SK-N-SH (cell line): ENCODE results near the gene SLC2A11. TPM values are rescaled to one million over a fixed set of nuclear protein-coding genes. Genes with fewer than 3 reads are reported as not detected.
A peak's percentile ranks its signal among the peaks of the same experiment; 100 is the strongest.

Experiments
- CTCF ChIA-PET: fragments of 300-600, 350-600 bp; formaldehyde crosslinking; extraction: SDS; loops from one replicate; lab custom pipeline; 2021; lab: Yijun Ruan, JAX
- POLR2A ChIA-PET: fragments of 350-600 bp; sonication (Branson Sonifier 250); formaldehyde crosslinking; extraction: SDS; loops from one replicate; lab custom pipeline; 2020; ENCODE audit warnings: antibody characterized with exemption, inconsistent platforms; lab: Yijun Ruan, JAX
- DNase-seq: peaks from one replicate; pipeline ENCODE4 v3.0.0; 2012
- H2AFZ ChIP-seq: fragments of 200-600 bp; sonication (generic); 2 replicates; pipeline ENCODE4 v1.8.1; 2016; ENCODE audit warnings: antibody characterized with exemption, mild to moderate bottlenecking, low read depth
- H3F3A ChIP-seq: fragments of 200-600 bp; sonication (generic); replicated peaks from 2 replicates; pipeline ENCODE3; 2016; ENCODE audit warnings: antibody characterized with exemption, mild to moderate bottlenecking; ENCODE audit not compliant: insufficient read depth
- H3K27ac ChIP-seq, 2 experiments: fragments of 200-500 bp in 1 of 2; fragments of 200-600 bp in 1 of 2; sonication (Bioruptor generic) in 1 of 2; sonication (generic), shearing (Covaris generic) in 1 of 2; 2 replicates each; pipeline versions ENCODE4 v1.5.1 to v1.6.1; 2014 to 2016; ENCODE audit warnings: low read depth in 2 of 2, inconsistent platforms in 1 of 2, low read length in 1 of 2, mild to moderate bottlenecking in 1 of 2, mixed read lengths in 1 of 2
- H3K27me3 ChIP-seq: fragments of 200-600 bp; sonication (generic), shearing (Covaris generic); 2 replicates; pipeline ENCODE4 v1.6.1; 2016; ENCODE audit warnings: mixed run types; ENCODE audit not compliant: insufficient read depth
- H3K36me3 ChIP-seq, 2 experiments: fragments of 200-500 bp in 1 of 2; fragments of 200-600 bp in 1 of 2; sonication (Bioruptor generic) in 1 of 2; sonication (generic) in 1 of 2; replicated peaks in 1 of 2; 2 replicates each; pipeline versions ENCODE3 to v1.5.1; 2014 to 2016; ENCODE audit warnings: low read length in 1 of 2, mild to moderate bottlenecking in 1 of 2; ENCODE audit not compliant: insufficient read depth in 2 of 2, control insufficient read depth in 1 of 2
- H3K4me1 ChIP-seq, 2 experiments: fragments of 200-500 bp in 1 of 2; fragments of 200-600 bp in 1 of 2; sonication (Bioruptor generic) in 1 of 2; sonication (generic), shearing (Covaris generic) in 1 of 2; 2 replicates each; pipeline versions ENCODE4 v1.5.1 to v1.6.1; 2014 to 2016; ENCODE audit warnings: low read depth in 1 of 2, low read length in 1 of 2, mixed run types in 1 of 2; ENCODE audit not compliant: insufficient read depth in 2 of 2, control insufficient read depth in 1 of 2
- H3K4me2 ChIP-seq: fragments of 200-600 bp; sonication (generic), shearing (Covaris generic); 2 replicates; pipeline ENCODE4 v1.6.1; 2017; ENCODE audit warnings: mixed run types
- H3K4me3 ChIP-seq, 2 experiments: fragments of 200-500 bp in 1 of 2; fragments of 200-600 bp in 1 of 2; sonication (Bioruptor generic) in 1 of 2; sonication (generic), shearing (Covaris generic) in 1 of 2; 2 replicates each; pipeline versions ENCODE4 v1.5.1 to v1.8.1; 2014 to 2016; ENCODE audit warnings: low read depth in 2 of 2, inconsistent platforms in 1 of 2, low read length in 1 of 2, mild to moderate bottlenecking in 1 of 2, mixed read lengths in 1 of 2, moderate library complexity in 1 of 2
- H3K79me2 ChIP-seq: fragments of 200-600 bp; sonication (generic); 2 replicates; pipeline ENCODE4 v1.8.1; 2017; ENCODE audit warnings: mild to moderate bottlenecking; ENCODE audit not compliant: insufficient read depth
- H3K9ac ChIP-seq: fragments of 200-600 bp; sonication (generic); 2 replicates; pipeline ENCODE4 v1.6.1; 2017; ENCODE audit warnings: mixed run types
- H3K9me2 ChIP-seq: fragments of 200-600 bp; sonication (generic); 2 replicates; pipeline ENCODE4 v1.6.1; 2017; ENCODE audit warnings: mixed run types
- H3K9me3 ChIP-seq: fragments of 200-600 bp; sonication (generic); 2 replicates; pipeline ENCODE4 v1.6.1; 2017; ENCODE audit warnings: mixed run types, mild to moderate bottlenecking, moderate library complexity
- H4K20me1 ChIP-seq: fragments of 200-600 bp; sonication (generic); 2 replicates; pipeline ENCODE4 v1.6.1; 2017; ENCODE audit warnings: mild to moderate bottlenecking, mixed run types; ENCODE audit not compliant: insufficient read depth
- CHD2 ChIP-seq: fragments of 150-350 bp; IDR thresholded peaks from 2 replicates; pipeline ENCODE4 v1.6.1; 2018; ENCODE audit warnings: low read length; ENCODE audit not compliant: partially characterized antibody
- ELF1 ChIP-seq: IDR thresholded peaks from 2 replicates; pipeline ENCODE4 v1.4.0; 2012
- EZH2phosphoT487 ChIP-seq: fragments of 200-600 bp; sonication (generic); IDR thresholded peaks from 2 replicates; pipeline ENCODE4 v1.6.1; 2017; ENCODE audit warnings: low read depth, mixed run types, mild to moderate bottlenecking, antibody characterized with exemption, moderate library complexity, borderline replicate concordance
- FOSL2 ChIP-seq: IDR thresholded peaks from 2 replicates; pipeline ENCODE4 v1.4.0; 2012; ENCODE audit warnings: low read depth, mild to moderate bottlenecking, moderate library complexity, borderline replicate concordance
- FOXJ3 ChIP-seq: sonication (generic); formaldehyde crosslinking; IDR thresholded peaks from 2 replicates; pipeline ENCODE4 v1.5.1; 2020; ENCODE audit warnings: mild to moderate bottlenecking, missing genetic modification reagents
- FOXM1 ChIP-seq: IDR thresholded peaks from 2 replicates; pipeline ENCODE4 v1.4.0; 2012; ENCODE audit warnings: low read depth, mild to moderate bottlenecking
- GABPA ChIP-seq: IDR thresholded peaks from 2 replicates; pipeline ENCODE4 v1.4.0; 2012; ENCODE audit warnings: low read depth, mild to moderate bottlenecking
- GATA2 ChIP-seq: sonication (generic); formaldehyde crosslinking; IDR thresholded peaks from 2 replicates; pipeline ENCODE4 v1.5.0; 2020; ENCODE audit warnings: mild to moderate bottlenecking, missing genetic modification reagents
- IRF3 ChIP-seq: fragments of 150-350 bp; IDR thresholded peaks from 2 replicates; pipeline ENCODE4 v1.6.1; 2016; ENCODE audit warnings: mild to moderate bottlenecking, low read depth, low read length
- JUND ChIP-seq: IDR thresholded peaks from 2 replicates; pipeline ENCODE4 v1.4.0; 2012
- MAX ChIP-seq: IDR thresholded peaks from 2 replicates; pipeline ENCODE4 v1.4.0; 2012; ENCODE audit warnings: low read depth
- MEF2A ChIP-seq: IDR thresholded peaks from 2 replicates; pipeline ENCODE4 v1.4.0; 2012; ENCODE audit warnings: low read depth, borderline replicate concordance
- NFIC ChIP-seq: IDR thresholded peaks from 2 replicates; pipeline ENCODE4 v1.4.0; 2012; ENCODE audit warnings: borderline replicate concordance
- NRF1 ChIP-seq: IDR thresholded peaks from 2 replicates; pipeline ENCODE4 v1.6.1; 2012; ENCODE audit warnings: low read depth, mild to moderate bottlenecking, low read length
- REST ChIP-seq: IDR thresholded peaks from 2 replicates; pipeline ENCODE4 v1.6.1; 2012; ENCODE audit warnings: mild to moderate bottlenecking, low read depth, low read length, moderate library complexity
- TAF1 ChIP-seq: IDR thresholded peaks from 2 replicates; pipeline ENCODE4 v1.6.1; 2012; ENCODE audit warnings: low read depth, mild to moderate bottlenecking, low read length, moderate library complexity, borderline replicate concordance
- YY1 ChIP-seq: IDR thresholded peaks from 2 replicates; pipeline ENCODE4 v1.4.0; 2012; ENCODE audit warnings: low read depth, mild to moderate bottlenecking
- WGBS: methylation state at CpG from one replicate; pipeline ENCODE4 v1.1.6; 2017; ENCODE audit warnings: low lambda C conversion rate; 5-methylcytosine and 5-hydroxymethylcytosine counted together
- polyA plus RNA-seq, 3 experiments: library from polyadenylated mRNA; depleted of rRNA; stranded (reverse); fragments of >200 nt; gene quantifications; 2 replicates each; pipeline ENCODE4 v1.2.3, GENCODE V29; 2012
- TF ChIP-seq, protein P1 (sequence below): fragments of 200-600 bp; sonication (generic); IDR thresholded peaks from 2 replicates; pipeline ENCODE4 v1.6.1; 2017; ENCODE audit warnings: antibody characterized with exemption, mild to moderate bottlenecking, moderate library complexity

Gene SLC2A11
- polyA plus RNA-seq, 1 of the 3 experiments (the other 2 are of a cell fraction) = 21.8 TPM

DNA sequence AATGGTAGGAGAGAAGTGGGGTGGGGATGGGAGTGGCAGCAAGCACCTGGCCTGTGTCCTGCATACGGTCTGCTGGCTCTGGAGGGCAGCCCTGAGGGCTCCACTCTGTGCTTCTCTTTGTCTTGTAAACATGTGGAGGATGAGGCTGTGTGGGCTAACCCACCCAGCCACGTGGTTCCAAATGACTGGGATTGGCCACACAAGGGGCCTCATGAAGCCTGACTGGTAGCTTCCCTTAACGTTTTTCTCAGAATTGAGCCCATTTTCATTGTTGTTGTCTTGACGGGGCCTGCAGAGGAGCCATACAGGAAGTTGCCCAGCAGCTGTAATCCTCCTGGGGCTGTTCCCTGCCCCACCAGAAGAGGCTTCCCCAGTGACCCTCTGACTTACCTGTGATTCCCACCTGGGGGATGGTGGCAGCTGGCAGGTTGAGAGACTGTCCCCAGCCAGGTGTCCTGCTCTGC, 36.9 kb upstream of the SLC2A11 start:
- peak; percentile 12 for DNase-seq
- Histone ChIP-seq H3K79me2 (0 out of 2 replicates have a peak, but pooled peaks cover 3% of the 10 kb centered on the region), H3K27ac (no peak overlapping the region; a peak in 1 of 4 replicates), H3K4me2 (no peak overlapping the region), H3K4me1 (peaks cover 0 to 36% of the 10 kb centered on the region in 2 experiments; a peak in 1 of 4 replicates), H2AFZ (no peak overlapping the region), H3K9me3 (no peaks in the 10 kb centered on the region), H3K27me3 (no peaks in the 10 kb centered on the region), H3K4me3 (no peak overlapping the region), H3K9me2 (no peaks in the 10 kb centered on the region), H4K20me1 (no peaks in the 10 kb centered on the region), H3F3A (no peaks in the 10 kb centered on the region), H3K9ac (no peak overlapping the region), H3K36me3 (peaks cover 35 to 40% of the 10 kb centered on the region in 2 experiments)
- WGBS = 74% methylated on average over 4 of the region's 4 CpGs
- TF ChIP-seq NFIC (no peak), GATA2 (CRISPR knock-in tag) (no peak), NRF1 (no peak), JUND (no peak), TAF1 (no peak), FOXJ3 (CRISPR knock-in tag) (no peak), ELF1 (no peak), YY1 (no peak), MAX (no peak)
- TF ChIP-seq, protein P1, sequence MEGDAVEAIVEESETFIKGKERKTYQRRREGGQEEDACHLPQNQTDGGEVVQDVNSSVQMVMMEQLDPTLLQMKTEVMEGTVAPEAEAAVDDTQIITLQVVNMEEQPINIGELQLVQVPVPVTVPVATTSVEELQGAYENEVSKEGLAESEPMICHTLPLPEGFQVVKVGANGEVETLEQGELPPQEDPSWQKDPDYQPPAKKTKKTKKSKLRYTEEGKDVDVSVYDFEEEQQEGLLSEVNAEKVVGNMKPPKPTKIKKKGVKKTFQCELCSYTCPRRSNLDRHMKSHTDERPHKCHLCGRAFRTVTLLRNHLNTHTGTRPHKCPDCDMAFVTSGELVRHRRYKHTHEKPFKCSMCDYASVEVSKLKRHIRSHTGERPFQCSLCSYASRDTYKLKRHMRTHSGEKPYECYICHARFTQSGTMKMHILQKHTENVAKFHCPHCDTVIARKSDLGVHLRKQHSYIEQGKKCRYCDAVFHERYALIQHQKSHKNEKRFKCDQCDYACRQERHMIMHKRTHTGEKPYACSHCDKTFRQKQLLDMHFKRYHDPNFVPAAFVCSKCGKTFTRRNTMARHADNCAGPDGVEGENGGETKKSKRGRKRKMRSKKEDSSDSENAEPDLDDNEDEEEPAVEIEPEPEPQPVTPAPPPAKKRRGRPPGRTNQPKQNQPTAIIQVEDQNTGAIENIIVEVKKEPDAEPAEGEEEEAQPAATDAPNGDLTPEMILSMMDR = no peak
- CTCF ChIA-PET = interaction anchor here (0.6 to 0.9 kb wide), 4 partner anchors 9 to 85 kb away, joined by 3 to 7 read pairs (median 3); no protein-coding TSS in a partner anchor
- POLR2A ChIA-PET = interaction anchor here (0.6 kb wide), 1 partner anchor 102 kb away, joined by 5 read pairs; no protein-coding TSS in a partner anchor

GRCh38 chr22:23822101-23822671, 35.5 kb upstream of the SLC2A11 start:
- peaks cover 27 to 41% of the 10 kb centered on the region in 2 experiments for H3K36me3 ChIP-seq
- CTCF ChIA-PET = interaction anchor here (0.9 to 2.0 kb wide), 2 partner anchors 10 to 54 kb away, joined by 3 to 7 read pairs; partner anchors contain the start of gene CHCHD10
- TF ChIP-seq FOSL2 (no peak), REST (no peak), FOXM1 (no peak), GABPA (no peak), IRF3 (no peak), EZH2phosphoT487 (no peak), GATA2 (CRISPR knock-in tag) (no peak), MEF2A (no peak), TAF1 (no peak), CHD2 (no peak)

More at GRCh38 chr22:23822101-23822671, 35.5 kb upstream of the SLC2A11 start:
- WGBS = 46% methylated on average over 2 of the region's 6 CpGs
- Histone ChIP-seq H3K9me3 (no peaks in the 10 kb centered on the region), H3K9ac (no peak overlapping the region), H3K4me1 (peaks cover 0 to 42% of the 10 kb centered on the region in 2 experiments; a peak in 1 of 4 replicates), H3K27ac (peak overlapping the region; percentile 32 to 63; a peak in 2 of 4 replicates), H3K4me3 (no peak overlapping the region), H3K4me2 (no peak overlapping the region), H3F3A (no peaks in the 10 kb centered on the region), H4K20me1 (no peaks in the 10 kb centered on the region), H2AFZ (no peak overlapping the region), H3K79me2 (0 out of 2 replicates have a peak, but pooled peaks cover 3% of the 10 kb centered on the region), H3K9me2 (no peaks in the 10 kb centered on the region), H3K27me3 (no peaks in the 10 kb centered on the region)
- peak; percentile 47 for DNase-seq
- POLR2A ChIA-PET = interaction anchor here (0.6 to 1.0 kb wide), 3 partner anchors 50 to 496 kb away, joined by 3 read pairs; partner anchors contain the start of genes CHCHD10 and MMP11
